H9 (cell line): Measurements from ENCODE around the gene RAB3C. TPM values are rescaled to one million over a fixed set of nuclear protein-coding genes. Genes with fewer than 3 reads are reported as not detected.

Experiments used
- DNase-seq: peaks from one replicate; pipeline ENCODE4 v3.0.0-alpha.2; 2017
- H2AFZ ChIP-seq: one replicate; pipeline ENCODE4 v1.6.1; 2013; ENCODE audit warnings: mild to moderate bottlenecking, low read length, control low read depth, moderate library complexity
- H2AK5ac ChIP-seq: 2 replicates; pipeline ENCODE4 v1.6.1; 2013; ENCODE audit warnings: low read length, control low read depth, mixed read lengths; ENCODE audit not compliant: insufficient read length
- H2BK120ac ChIP-seq: one replicate; pipeline ENCODE4 v1.6.1; 2013; ENCODE audit warnings: low read depth, mild to moderate bottlenecking, low read length, control low read depth, inconsistent platforms; ENCODE audit not compliant: poor library complexity, severe bottlenecking
- H2BK12ac ChIP-seq: 2 replicates; pipeline ENCODE4 v1.6.1; 2013; ENCODE audit warnings: low read length, control low read depth, mixed read lengths, low read depth; ENCODE audit not compliant: insufficient read length
- H2BK15ac ChIP-seq: 2 replicates; pipeline ENCODE4 v1.6.1; 2013; ENCODE audit warnings: low read depth, low read length, control low read depth
- H2BK20ac ChIP-seq: one replicate; pipeline ENCODE4 v1.6.1; 2013; ENCODE audit warnings: low read depth, mild to moderate bottlenecking, low read length, control low read depth, inconsistent platforms; ENCODE audit not compliant: poor library complexity, severe bottlenecking
- H2BK5ac ChIP-seq: 2 replicates; pipeline ENCODE4 v1.6.1; 2013; ENCODE audit warnings: low read length, control low read depth, mixed read lengths; ENCODE audit not compliant: insufficient read length
- H3K14ac ChIP-seq: 2 replicates; pipeline ENCODE4 v1.6.1; 2013; ENCODE audit warnings: low read length, control low read depth; ENCODE audit not compliant: insufficient read depth
- H3K18ac ChIP-seq: 2 replicates; pipeline ENCODE4 v1.6.1; 2013; ENCODE audit warnings: low read depth, mild to moderate bottlenecking, mixed read lengths, low read length, control low read depth; ENCODE audit not compliant: insufficient read length
- H3K23ac ChIP-seq: 2 replicates; pipeline ENCODE4 v1.6.1; 2013; ENCODE audit warnings: low read length, control low read depth, mixed read lengths, low read depth; ENCODE audit not compliant: insufficient read length
- H3K23me2 ChIP-seq: 2 replicates; pipeline ENCODE4 v1.6.1; 2013; ENCODE audit warnings: low read depth, mild to moderate bottlenecking, mixed read lengths, low read length, control low read depth; ENCODE audit not compliant: insufficient read length, poor library complexity, severe bottlenecking
- H3K27ac ChIP-seq: 2 replicates; pipeline ENCODE4 v1.5.1; 2013; ENCODE audit warnings: low read length, control low read depth, mixed read lengths, low read depth; ENCODE audit not compliant: insufficient read length
- H3K27me3 ChIP-seq: 2 replicates; pipeline ENCODE4 v1.6.1; 2013; ENCODE audit warnings: low read length, control low read depth, inconsistent platforms; ENCODE audit not compliant: insufficient read depth
- H3K4ac ChIP-seq: 2 replicates; pipeline ENCODE4 v1.6.1; 2013; ENCODE audit warnings: low read depth, mild to moderate bottlenecking, control low read depth, inconsistent platforms, low read length, moderate library complexity
- H3K4me1 ChIP-seq: 2 replicates; pipeline ENCODE4 v1.6.1; 2013; ENCODE audit warnings: low read length, control low read depth, inconsistent platforms; ENCODE audit not compliant: insufficient read depth
- H3K4me2 ChIP-seq: 2 replicates; pipeline ENCODE4 v1.6.1; 2013; ENCODE audit warnings: low read length, control low read depth, mixed read lengths; ENCODE audit not compliant: insufficient read length, insufficient read depth
- H3K56ac ChIP-seq: 2 replicates; pipeline ENCODE4 v1.6.1; 2013; ENCODE audit warnings: low read depth, mild to moderate bottlenecking, mixed read lengths, low read length, control low read depth; ENCODE audit not compliant: insufficient read length
- H3K79me1 ChIP-seq: 2 replicates; pipeline ENCODE4 v1.6.1; 2013; ENCODE audit warnings: low read depth, mild to moderate bottlenecking, moderate library complexity, low read length, control low read depth, inconsistent platforms; ENCODE audit not compliant: insufficient read depth, poor library complexity, severe bottlenecking
- H3K79me2 ChIP-seq: 2 replicates; pipeline ENCODE4 v1.6.1; 2013; ENCODE audit warnings: low read length, control low read depth, inconsistent platforms; ENCODE audit not compliant: insufficient read depth
- H3K9ac ChIP-seq: 2 replicates; pipeline ENCODE4 v1.6.1; 2013; ENCODE audit warnings: low read length, control low read depth, mixed read lengths; ENCODE audit not compliant: insufficient read length; ENCODE audit errors: extremely low read depth
- H3K9me3 ChIP-seq: one replicate; pipeline ENCODE4 v1.6.1; 2013; ENCODE audit warnings: low read depth, low read length, inconsistent platforms; ENCODE audit not compliant: control insufficient read depth
- H3T11ph ChIP-seq: one replicate; pipeline ENCODE4 v1.6.1; 2013; ENCODE audit warnings: mild to moderate bottlenecking, low read length, control low read depth, inconsistent platforms
- H4K20me1 ChIP-seq: one replicate; pipeline ENCODE4 v1.6.1; 2013; ENCODE audit not compliant: control insufficient read depth, insufficient read length, insufficient read depth
- H4K5ac ChIP-seq: 2 replicates; pipeline ENCODE4 v1.6.1; 2013; ENCODE audit warnings: low read depth, mild to moderate bottlenecking, mixed read lengths, low read length, control low read depth; ENCODE audit not compliant: insufficient read length
- H4K8ac ChIP-seq: replicated peaks from 2 replicates; pipeline ENCODE4 v1.6.1; 2013; ENCODE audit warnings: low read length, control low read depth, mixed read lengths, low read depth; ENCODE audit not compliant: insufficient read length
- H4K91ac ChIP-seq: 2 replicates; pipeline ENCODE4 v1.6.1; 2013; ENCODE audit warnings: low read depth, mild to moderate bottlenecking, moderate library complexity, mixed read lengths, low read length, control low read depth; ENCODE audit not compliant: insufficient read length
- H3K27ac Mint-ChIP-seq, 3 experiments: 2 replicates in 2 of 3; 3 replicates in 1 of 3; pipeline ENCODE4 v1.8.0; 2020 to 2021; ENCODE audit warnings: mixed read lengths in 3 of 3, mild to moderate bottlenecking in 1 of 3, moderate library complexity in 1 of 3
- H3K27me3 Mint-ChIP-seq: 2 replicates; pipeline ENCODE4 v1.8.0; 2021; ENCODE audit warnings: low read depth, mild to moderate bottlenecking, moderate library complexity, mixed read lengths
- H3K36me3 Mint-ChIP-seq, 3 experiments: 2 replicates in 2 of 3; 3 replicates in 1 of 3; pipeline ENCODE4 v1.8.0; 2020 to 2021; ENCODE audit warnings: low read depth in 3 of 3, mixed read lengths in 3 of 3; ENCODE audit not compliant: insufficient read depth in 1 of 3
- H3K4me1 Mint-ChIP-seq, 2 experiments: 2 replicates each; pipeline ENCODE4 v1.8.0; 2020; ENCODE audit warnings: mixed read lengths in 2 of 2
- H3K4me3 Mint-ChIP-seq, 2 experiments: 2 replicates in 1 of 2; 3 replicates in 1 of 2; pipeline ENCODE4 v1.8.0; 2020 to 2021; ENCODE audit warnings: mild to moderate bottlenecking in 2 of 2, mixed read lengths in 2 of 2, moderate library complexity in 1 of 2
- H3K9me3 Mint-ChIP-seq, 2 experiments: 2 replicates in 1 of 2; 3 replicates in 1 of 2; pipeline ENCODE4 v1.8.0; 2020; ENCODE audit warnings: mild to moderate bottlenecking in 2 of 2, mixed read lengths in 2 of 2, moderate library complexity in 1 of 2
- CTCF ChIP-seq: fragments of 200-600 bp; sonication (generic); conservative IDR thresholded peaks from 3 replicates; pipeline ENCODE4 v1.8.0; 2021; ENCODE audit warnings: antibody characterized with exemption, mild to moderate bottlenecking
- total RNA-seq: library from RNA; stranded (reverse); gene quantifications from 2 replicates; pipeline ENCODE4 v1.2.1, GENCODE V29; 2021

The RAB3C gene
- total RNA-seq, 1 experiment from 2014 or later, result 16.3 TPM

- no peaks in the 10 kb centered on the region for H3K27me3 Mint-ChIP-seq
These were observed 221.4 kb downstream of the RAB3C start for GRCh38 chr5:58804291-58804690.

More at GRCh38 chr5:58804291-58804690, 221.4 kb downstream of the RAB3C start:
- Mint-ChIP-seq H3K9me3 (0 out of 5 replicates have a peak, but pooled peaks cover 0 to 4% of the 10 kb centered on the region in 2 experiments), H3K4me1 (peaks cover 18 to 42% of the 10 kb centered on the region in 2 experiments), H3K4me3 (no peak overlapping the region), H3K36me3 (no peaks in the 10 kb centered on the region; a peak in 2 of 7 replicates), H3K27ac (peak overlapping the region in 1 of 3 experiments; percentile 75; a peak in 2 of 7 replicates)
- H3K9me3 ChIP-seq, result no peaks in the 10 kb centered on the region
- DNase-seq, result no peak
- H3K79me1 ChIP-seq, result no peaks in the 10 kb centered on the region
- no peak overlapping the region for H3K9ac ChIP-seq
- H2BK15ac ChIP-seq, result no peak overlapping the region
- no peak overlapping the region for H3K14ac ChIP-seq
- H2AFZ ChIP-seq, result no peak overlapping the region
- H3K18ac ChIP-seq, result no peak overlapping the region
- H3K56ac ChIP-seq, result no peak overlapping the region
- H3K4ac ChIP-seq, result no peak overlapping the region
- H3K27ac ChIP-seq, result no peak overlapping the region
- no peak overlapping the region for H3K4me2 ChIP-seq
- H2BK12ac ChIP-seq, result no peak overlapping the region
- no peak overlapping the region for H3K23ac ChIP-seq
- no peak overlapping the region for H3T11ph ChIP-seq
- no peak overlapping the region for H2AK5ac ChIP-seq
- peaks cover 2% of the 10 kb centered on the region for H3K4me1 ChIP-seq
- H3K23me2 ChIP-seq, result no peaks in the 10 kb centered on the region
- no peak overlapping the region for H4K8ac ChIP-seq
- H3K27me3 ChIP-seq, result peaks cover 2% of the 10 kb centered on the region; the same call in 1 of the 2 replicates
- no peaks in the 10 kb centered on the region for H4K20me1 ChIP-seq
- no peak for TF ChIP-seq CTCF
- no peak overlapping the region for H2BK5ac ChIP-seq
- no peaks in the 10 kb centered on the region for H3K79me2 ChIP-seq
- H2BK120ac ChIP-seq, result no peak overlapping the region
- H4K91ac ChIP-seq, result no peak overlapping the region
- no peak overlapping the region for H4K5ac ChIP-seq
- H2BK20ac ChIP-seq, result no peak overlapping the region
